Immature natural killer cell (primary cell): Measurements from ENCODE around the gene CDH22. TPM values are rescaled to one million over a fixed set of nuclear protein-coding genes. Genes with fewer than 3 reads are reported as not detected.

ENCODE experiments used
- DNase-seq, 3 donors: peaks; one replicate each; pipeline ENCODE4 v3.0.0; 2022; ENCODE audit warnings: mixed read lengths in 1 of 3
- H3K27ac Mint-ChIP-seq, 6 donors: one replicate each; pipeline ENCODE4 v1.8.0; 2020; ENCODE audit warnings: mixed read lengths in 6 of 6, mild to moderate bottlenecking in 5 of 6, inconsistent platforms in 4 of 6, moderate library complexity in 3 of 6
- H3K27me3 Mint-ChIP-seq, 3 donors: one replicate each; pipeline ENCODE4 v1.8.0; 2020 to 2021; ENCODE audit warnings: low read depth in 3 of 3, mild to moderate bottlenecking in 3 of 3, mixed read lengths in 3 of 3, moderate library complexity in 3 of 3, inconsistent platforms in 1 of 3
- H3K36me3 Mint-ChIP-seq, 3 donors: one replicate each; pipeline ENCODE4 v1.8.0; 2020; ENCODE audit warnings: mixed read lengths in 3 of 3, inconsistent platforms in 2 of 3, mild to moderate bottlenecking in 2 of 3
- H3K4me1 Mint-ChIP-seq, 2 donors: one replicate each; pipeline ENCODE4 v1.8.0; 2020; ENCODE audit warnings: inconsistent platforms in 2 of 2, mild to moderate bottlenecking in 2 of 2, mixed read lengths in 2 of 2, moderate library complexity in 1 of 2
- H3K4me3 Mint-ChIP-seq, 5 donors: one replicate each; pipeline ENCODE4 v1.8.0; 2020; ENCODE audit warnings: mild to moderate bottlenecking in 5 of 5, mixed read lengths in 5 of 5, inconsistent platforms in 3 of 5, moderate library complexity in 3 of 5
- H3K9me3 Mint-ChIP-seq, 6 donors: one replicate each; pipeline ENCODE4 v1.8.0; 2020; ENCODE audit warnings: mild to moderate bottlenecking in 6 of 6, mixed read lengths in 6 of 6, inconsistent platforms in 4 of 6, moderate library complexity in 3 of 6
- polyA plus RNA-seq, 3 donors: library from polyadenylated mRNA; unstranded; fragments of 300-500 nt; fragmentation: Illumina TruSeq; gene quantifications; one replicate each; pipeline ENCODE4 v1.2.3, GENCODE V29; 2021

The CDH22 gene
- polyA plus RNA-seq, 3 donors from 2014 or later, result not detected

GRCh38 chr20:46240065-46240464 lies 68.2 kb downstream of the CDH22 start:
- no peak overlapping the region for H3K27ac Mint-ChIP-seq

GRCh38 chr20:46237736-46238135 lies 70.6 kb downstream of the CDH22 start:
- H3K9me3 Mint-ChIP-seq, result no peaks in the 10 kb centered on the region
- H3K27me3 Mint-ChIP-seq, result peaks cover 6 to 11% (median 7%) of the 10 kb centered on the region in 3 donors
- no peak overlapping the region for H3K27ac Mint-ChIP-seq
- no peaks in the 10 kb centered on the region for H3K4me1 Mint-ChIP-seq
- no peak overlapping the region for H3K4me3 Mint-ChIP-seq
- H3K36me3 Mint-ChIP-seq, result no peaks in the 10 kb centered on the region
- DNase-seq, result no peak

More at GRCh38 chr20:46240065-46240464, 68.2 kb downstream of the CDH22 start:
- Mint-ChIP-seq H3K36me3 (no peaks in the 10 kb centered on the region), H3K4me1 (no peaks in the 10 kb centered on the region), H3K27me3 (peaks cover 6 to 9% (median 7%) of the 10 kb centered on the region in 3 donors), H3K9me3 (no peaks in the 10 kb centered on the region), H3K4me3 (no peak overlapping the region)
- peak; percentile 2 to 23 (median 17) for DNase-seq

- H3K27ac Mint-ChIP-seq, result no peak overlapping the region
- H3K4me1 Mint-ChIP-seq, result no peaks in the 10 kb centered on the region
- H3K4me3 Mint-ChIP-seq, result no peak overlapping the region
- peaks cover 6 to 11% (median 10%) of the 10 kb centered on the region in 3 donors for H3K27me3 Mint-ChIP-seq
- H3K36me3 Mint-ChIP-seq, result no peaks in the 10 kb centered on the region
- no peaks in the 10 kb centered on the region for H3K9me3 Mint-ChIP-seq
- DNase-seq, result no peak
Measured at GRCh38 chr20:46237227-46237626, 71.1 kb downstream of the CDH22 start.

DNA sequence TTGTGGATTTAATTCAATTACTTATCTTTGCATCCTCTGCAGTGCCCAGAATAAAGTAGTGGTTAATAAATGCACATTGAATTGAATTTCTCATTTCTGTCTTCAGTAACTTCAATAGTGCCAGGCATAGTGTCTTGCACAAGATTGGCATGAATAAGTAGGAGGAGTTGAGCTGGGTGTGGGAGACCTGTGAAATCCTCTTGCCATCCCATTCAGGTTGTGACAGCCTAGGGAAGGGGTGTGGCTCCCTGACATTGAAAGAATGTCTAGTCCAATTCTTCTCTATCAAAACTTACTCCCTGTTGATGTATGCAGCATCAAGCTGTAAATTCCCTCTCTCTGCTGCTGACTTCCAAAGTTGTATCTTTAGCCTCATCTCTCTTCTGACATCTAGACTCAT lies 73.2 kb downstream of the CDH22 start:
- DNase-seq, result no peak
- peaks cover 6 to 10% (median 7%) of the 10 kb centered on the region in 3 donors for H3K27me3 Mint-ChIP-seq
- H3K9me3 Mint-ChIP-seq, result no peaks in the 10 kb centered on the region
- no peak overlapping the region for H3K4me3 Mint-ChIP-seq
- no peak overlapping the region for H3K27ac Mint-ChIP-seq
- H3K4me1 Mint-ChIP-seq, result no peaks in the 10 kb centered on the region
- no peaks in the 10 kb centered on the region for H3K36me3 Mint-ChIP-seq

DNA sequence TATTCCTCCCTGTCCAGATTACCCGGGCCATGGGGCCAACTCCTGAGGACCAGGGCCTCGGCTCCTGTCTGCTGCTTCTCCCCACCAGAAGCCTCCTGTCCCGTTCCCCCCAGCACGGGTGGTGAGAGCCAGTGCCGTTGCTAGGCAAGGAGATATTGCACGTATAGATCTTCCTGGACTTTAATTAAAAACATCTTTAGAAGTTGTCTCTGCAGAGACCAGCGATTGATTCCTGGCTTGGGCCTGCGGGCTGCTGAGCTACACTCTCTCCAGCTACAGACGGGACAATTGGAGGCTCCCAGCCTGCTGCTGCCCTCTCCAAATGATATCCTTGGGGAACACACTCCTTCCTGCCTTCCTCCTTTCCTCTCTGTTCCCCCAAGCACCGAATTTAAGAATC lies 74.6 kb downstream of the CDH22 start:
- Mint-ChIP-seq H3K36me3 (no peaks in the 10 kb centered on the region), H3K27me3 (peaks cover 6 to 10% (median 10%) of the 10 kb centered on the region in 3 donors), H3K27ac (no peak overlapping the region), H3K4me1 (no peaks in the 10 kb centered on the region), H3K9me3 (no peaks in the 10 kb centered on the region), H3K4me3 (no peak overlapping the region)
- DNase-seq, result no peak

- H3K36me3 Mint-ChIP-seq, result no peaks in the 10 kb centered on the region
- no peaks in the 10 kb centered on the region for H3K9me3 Mint-ChIP-seq
Measured at GRCh38 chr20:46232539-46232938, 75.8 kb downstream of the CDH22 start.

GRCh38 chr20:46230801-46231282 lies 77.5 kb downstream of the CDH22 start:
- peaks cover 6 to 11% (median 8%) of the 10 kb centered on the region in 3 donors for H3K27me3 Mint-ChIP-seq
- DNase-seq, result no peak
- no peaks in the 10 kb centered on the region for H3K4me1 Mint-ChIP-seq
- no peaks in the 10 kb centered on the region for H3K36me3 Mint-ChIP-seq
- H3K27ac Mint-ChIP-seq, result no peak overlapping the region
- no peak overlapping the region for H3K4me3 Mint-ChIP-seq
- H3K9me3 Mint-ChIP-seq, result no peaks in the 10 kb centered on the region

More at GRCh38 chr20:46232539-46232938, 75.8 kb downstream of the CDH22 start:
- DNase-seq, result no peak
- no peak overlapping the region for H3K4me3 Mint-ChIP-seq
- no peaks in the 10 kb centered on the region for H3K4me1 Mint-ChIP-seq
- H3K27me3 Mint-ChIP-seq, result peaks cover 6 to 9% (median 8%) of the 10 kb centered on the region in 3 donors
- H3K27ac Mint-ChIP-seq, result no peak overlapping the region

DNA sequence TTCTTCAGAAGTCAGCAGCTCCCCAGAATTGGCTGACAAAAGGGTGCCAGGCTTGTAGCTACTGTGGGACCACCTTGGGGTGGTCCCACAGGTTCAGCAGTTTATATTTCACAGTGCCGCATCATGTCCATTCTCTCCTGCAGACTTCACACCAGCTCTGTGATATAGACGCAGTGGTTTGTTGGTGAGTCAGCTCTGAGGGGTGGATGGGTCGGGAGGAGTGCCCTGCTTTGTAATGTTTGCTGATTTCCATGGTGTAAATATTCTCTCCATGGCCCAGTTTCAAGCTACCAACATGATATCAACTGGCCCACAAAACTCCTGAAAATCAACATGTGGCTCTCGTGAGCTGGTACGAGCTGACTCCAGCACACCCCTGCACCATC lies 78.2 kb downstream of the CDH22 start:
- H3K27me3 Mint-ChIP-seq, result peaks cover 6 to 10% (median 8%) of the 10 kb centered on the region in 3 donors
- H3K4me1 Mint-ChIP-seq, result no peaks in the 10 kb centered on the region
- no peak for DNase-seq
- H3K4me3 Mint-ChIP-seq, result no peak overlapping the region
- H3K9me3 Mint-ChIP-seq, result no peaks in the 10 kb centered on the region
- no peaks in the 10 kb centered on the region for H3K36me3 Mint-ChIP-seq
- H3K27ac Mint-ChIP-seq, result no peak overlapping the region

DNA sequence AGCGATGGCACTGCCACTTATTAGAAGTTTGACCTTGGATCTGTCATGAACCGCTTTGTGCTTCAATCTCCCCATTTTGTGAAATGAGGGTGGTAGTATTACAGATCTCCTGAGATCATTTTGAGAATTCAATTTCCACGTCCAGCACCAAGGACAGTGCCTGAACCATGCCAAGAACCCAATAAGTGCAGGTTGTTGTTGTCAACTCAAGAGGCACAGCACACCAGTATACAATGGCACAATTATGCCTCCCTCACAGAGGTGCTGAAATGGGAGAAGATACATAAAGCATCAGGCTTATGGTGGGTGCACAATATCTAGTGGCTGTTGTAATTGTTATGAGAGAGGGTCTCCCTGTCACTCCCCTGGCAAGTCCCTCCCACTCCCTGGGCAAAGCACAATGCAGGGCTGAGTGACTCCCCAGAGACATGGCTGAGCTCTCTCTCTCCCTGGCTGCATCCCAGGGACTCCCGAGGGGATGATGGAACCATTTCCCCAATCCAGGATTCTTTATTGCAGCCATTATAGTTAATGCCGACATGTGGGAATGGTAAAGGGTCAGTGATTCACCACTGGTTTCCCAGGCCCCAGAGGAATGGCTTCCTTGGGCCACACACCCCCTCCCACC lies 78.7 kb downstream of the CDH22 start:
- no peak for DNase-seq
- Mint-ChIP-seq H3K9me3 (no peaks in the 10 kb centered on the region), H3K4me1 (no peaks in the 10 kb centered on the region), H3K27me3 (peaks cover 6 to 10% (median 7%) of the 10 kb centered on the region in 3 donors), H3K4me3 (no peak overlapping the region), H3K36me3 (no peaks in the 10 kb centered on the region), H3K27ac (no peak overlapping the region)

GRCh38 chr20:46228670-46229069 lies 79.6 kb downstream of the CDH22 start:
- Mint-ChIP-seq H3K4me3 (no peak overlapping the region), H3K9me3 (no peaks in the 10 kb centered on the region), H3K36me3 (no peaks in the 10 kb centered on the region), H3K4me1 (no peaks in the 10 kb centered on the region), H3K27ac (no peak overlapping the region), H3K27me3 (peaks cover 6 to 8% (median 7%) of the 10 kb centered on the region in 3 donors)
- no peak for DNase-seq

- no peak for DNase-seq
- Mint-ChIP-seq H3K4me3 (peak overlapping the region in 2 of 5 donors; percentile 62 to 63), H3K27ac (no peak overlapping the region), H3K36me3 (no peaks in the 10 kb centered on the region), H3K27me3 (peaks cover 5 to 8% (median 6%) of the 10 kb centered on the region in 3 donors), H3K4me1 (no peaks in the 10 kb centered on the region), H3K9me3 (no peaks in the 10 kb centered on the region)
Measured at GRCh38 chr20:46227272-46227767, 81.0 kb downstream of the CDH22 start.

GRCh38 chr20:46226602-46227001 lies 81.7 kb downstream of the CDH22 start:
- H3K27me3 Mint-ChIP-seq, result peaks cover 4 to 8% (median 5%) of the 10 kb centered on the region in 3 donors
- DNase-seq, result no peak
- H3K9me3 Mint-ChIP-seq, result no peaks in the 10 kb centered on the region
- H3K36me3 Mint-ChIP-seq, result no peaks in the 10 kb centered on the region
- no peak overlapping the region for H3K27ac Mint-ChIP-seq
- no peaks in the 10 kb centered on the region for H3K4me1 Mint-ChIP-seq
- peak overlapping the region in 1 of 5 donors; percentile 62 for H3K4me3 Mint-ChIP-seq

GRCh38 chr20:46222521-46223007 lies 85.7 kb downstream of the CDH22 start:
- Mint-ChIP-seq H3K27ac (no peak overlapping the region), H3K9me3 (no peaks in the 10 kb centered on the region), H3K4me3 (no peak overlapping the region), H3K4me1 (no peaks in the 10 kb centered on the region), H3K27me3 (peaks cover 3 to 10% (median 4%) of the 10 kb centered on the region in 3 donors), H3K36me3 (no peaks in the 10 kb centered on the region)
- DNase-seq, result no peak

DNA sequence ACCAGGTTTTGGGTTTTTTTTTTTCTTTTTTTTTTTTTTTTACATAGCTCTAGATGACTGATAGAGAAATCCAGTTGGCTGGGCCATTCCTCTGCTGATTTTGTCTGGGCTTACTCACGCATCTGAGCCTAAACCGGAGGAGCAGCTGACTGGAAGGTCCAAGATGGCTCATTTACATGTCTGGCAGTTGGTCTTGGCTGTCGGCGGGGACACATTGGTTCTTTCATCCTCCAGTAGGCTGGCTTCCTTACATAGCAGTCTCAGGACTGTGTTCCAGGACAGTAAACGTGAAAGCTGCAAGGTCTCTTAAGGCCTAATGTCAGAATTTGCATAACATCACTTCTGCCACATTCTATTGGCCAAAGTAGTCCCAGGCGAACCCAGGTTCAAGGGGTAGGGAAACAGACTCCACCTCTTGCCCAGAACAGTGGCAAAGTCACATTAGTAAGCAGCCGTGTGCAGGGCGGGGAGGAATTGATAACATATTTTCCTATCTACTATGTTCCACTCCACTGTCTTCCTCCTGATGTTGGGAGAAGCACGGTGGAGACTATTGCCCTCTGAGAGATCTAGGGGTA lies 87.0 kb downstream of the CDH22 start:
- H3K4me1 Mint-ChIP-seq, result no peaks in the 10 kb centered on the region
- H3K4me3 Mint-ChIP-seq, result no peak overlapping the region
- H3K9me3 Mint-ChIP-seq, result no peaks in the 10 kb centered on the region
- H3K36me3 Mint-ChIP-seq, result no peaks in the 10 kb centered on the region
- no peak for DNase-seq
- peaks cover under 1 to 6% (median 2%) of the 10 kb centered on the region in 3 donors for H3K27me3 Mint-ChIP-seq
- no peak overlapping the region for H3K27ac Mint-ChIP-seq
